NCI-H460 (cell line): ENCODE results near the gene ARMC9. TPM values are rescaled to one million over a fixed set of nuclear protein-coding genes. Genes with fewer than 3 reads are reported as not detected.
"Not testable (repeated sequence)": the region's sequence is repeated elsewhere in the genome, so short reads cannot be mapped to it uniquely, and the experiment has no call there.

Source experiments
- DNase-seq: peaks from one replicate; pipeline ENCODE4 v3.0.0-alpha.2; 2016; ENCODE audit warnings: low read depth; ENCODE audit errors: extremely low read depth
- total RNA-seq: library from RNA; depleted of rRNA; stranded (reverse); fragments of >200 nt; shearing (Covaris generic); gene quantifications from 2 replicates; pipeline ENCODE4 v1.2.3, GENCODE V29; 2014

Gene ARMC9
- total RNA-seq, 1 experiment from 2014 or later, result 8.9 TPM

DNA sequence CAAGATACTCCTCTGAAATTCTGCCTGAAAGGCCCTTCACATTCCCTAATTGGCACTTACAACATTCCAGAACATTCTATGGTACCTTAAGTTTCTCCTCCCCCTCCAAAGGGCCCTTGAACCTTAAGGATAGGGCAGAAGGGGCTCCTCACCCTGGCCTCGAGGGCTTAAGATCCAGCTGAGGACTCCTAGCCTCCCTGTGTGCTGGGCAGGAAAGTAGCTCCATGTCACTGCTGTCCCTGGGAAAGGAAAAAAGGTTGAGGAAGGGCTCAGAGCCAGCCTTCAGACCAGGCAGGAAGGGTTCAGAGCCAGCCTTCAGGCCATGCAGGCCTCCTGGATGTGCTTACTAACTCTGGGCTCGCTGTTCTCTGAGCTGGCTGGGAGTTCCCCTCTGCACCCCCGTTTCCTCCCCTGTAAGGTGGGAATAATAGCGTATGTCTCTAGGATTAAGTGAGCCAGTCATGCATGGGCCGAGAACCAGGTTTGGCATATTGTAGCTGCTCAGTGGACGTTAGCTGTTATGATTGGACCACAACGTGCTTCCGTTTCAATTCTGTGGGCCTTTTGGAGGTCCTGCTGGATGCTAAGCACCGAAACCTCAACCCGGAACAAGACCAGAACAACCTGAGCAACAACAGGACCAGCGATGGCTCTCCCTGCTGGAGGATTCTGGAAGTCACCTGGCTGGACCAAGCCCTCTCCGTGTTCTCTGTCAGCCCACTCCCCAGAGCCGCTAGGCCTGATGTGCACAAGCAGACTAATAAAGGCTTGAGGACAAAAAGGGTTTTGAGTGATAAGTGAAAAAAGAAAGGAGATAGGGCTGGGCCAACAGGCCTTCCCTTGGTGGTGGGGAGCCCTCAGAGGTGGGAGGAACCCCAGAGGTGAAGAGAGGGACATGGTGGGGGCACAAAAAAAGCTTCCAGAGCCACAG, 196.0 kb downstream of the ARMC9 start:
- DNase-seq, result no peak

DNA sequence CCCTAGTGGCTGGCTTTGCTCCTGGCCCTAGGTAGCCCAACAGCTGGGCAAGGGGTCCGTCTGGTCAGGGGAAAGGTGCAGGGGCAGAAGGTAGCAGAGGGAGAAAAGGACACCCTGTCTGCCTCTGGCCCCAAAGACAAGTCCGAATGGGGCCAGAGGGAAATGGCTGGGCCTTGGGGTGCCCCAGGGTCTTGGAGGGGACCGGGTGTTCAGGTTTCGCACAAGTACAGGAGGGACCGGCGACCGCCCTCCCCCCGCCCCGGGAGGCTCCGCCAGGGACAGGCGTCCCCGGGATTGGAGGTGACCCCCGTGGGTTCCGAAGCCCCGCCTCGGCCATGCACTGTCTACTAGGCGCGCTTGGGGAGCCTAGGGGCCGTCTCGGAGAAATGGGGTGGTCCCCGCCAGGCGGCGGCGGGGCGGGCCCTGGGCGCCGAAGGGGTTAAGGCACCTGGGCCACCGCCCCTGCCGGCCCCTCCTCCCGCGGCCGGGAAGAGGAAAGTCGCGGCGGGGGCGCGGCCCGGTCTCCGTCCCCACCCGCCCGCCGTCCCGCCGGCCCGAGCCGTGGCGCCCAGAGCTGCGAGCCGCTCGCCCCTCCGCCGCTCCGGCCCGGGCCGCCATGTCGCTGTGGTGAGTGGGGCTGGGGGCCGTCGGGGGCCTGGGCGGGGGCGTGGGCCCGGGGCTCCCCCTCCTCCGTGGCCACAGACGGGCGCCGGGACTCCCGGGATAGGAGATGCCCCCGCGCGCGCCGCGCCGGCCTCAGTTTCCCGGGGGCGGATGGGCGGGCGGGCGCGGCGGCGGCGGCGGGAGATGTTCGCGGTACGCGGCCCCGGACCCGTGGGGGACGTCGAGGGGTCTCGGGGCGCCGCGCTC, 197.0 kb downstream of the ARMC9 start, which contains the start of gene B3GNT7:
Gene B3GNT7 (plus strand): TSS at position 523 of the 870 bp plus-strand sequence. CDS start 94 bp downstream, at position 617.
- no peak for DNase-seq

DNA sequence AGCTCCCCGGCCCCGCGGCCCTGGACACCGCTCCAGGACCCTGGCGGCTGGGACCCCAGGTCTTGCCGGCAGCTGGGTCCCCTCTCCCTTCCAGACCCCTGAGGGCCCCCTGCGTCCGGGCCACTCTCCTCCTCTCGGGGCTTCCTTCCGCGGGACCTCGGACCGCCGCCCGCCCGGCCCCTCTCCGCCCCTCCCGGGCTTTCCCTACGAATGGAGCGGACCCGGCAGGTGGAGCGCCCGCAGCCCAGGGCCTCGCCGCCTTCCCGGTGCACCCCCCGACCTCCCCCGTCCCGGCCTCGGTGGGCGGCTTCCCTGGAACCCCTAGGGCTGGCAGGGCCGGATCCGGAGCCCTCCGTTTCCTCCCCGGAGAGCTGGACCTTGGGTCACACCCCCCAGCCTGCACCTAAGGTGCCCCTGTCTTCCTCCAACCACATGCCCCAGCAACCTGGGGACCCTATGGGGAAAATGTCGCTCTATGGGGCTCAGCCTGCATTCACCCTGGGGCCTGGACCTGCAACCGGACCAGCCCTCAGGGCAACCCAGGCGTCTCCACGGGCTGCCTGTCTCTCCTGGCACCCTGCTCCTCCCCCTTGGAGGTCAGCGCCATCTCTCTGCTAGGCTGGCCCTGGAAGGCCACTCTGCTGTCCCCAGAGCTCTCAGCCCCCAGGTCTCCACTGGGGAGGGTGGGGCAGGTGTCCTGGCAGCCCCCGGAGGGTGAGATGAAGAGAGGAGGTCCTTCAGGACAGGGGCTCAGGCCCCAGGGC, 197.8 kb downstream of the ARMC9 start:
- DNase-seq, result no peak

DNA sequence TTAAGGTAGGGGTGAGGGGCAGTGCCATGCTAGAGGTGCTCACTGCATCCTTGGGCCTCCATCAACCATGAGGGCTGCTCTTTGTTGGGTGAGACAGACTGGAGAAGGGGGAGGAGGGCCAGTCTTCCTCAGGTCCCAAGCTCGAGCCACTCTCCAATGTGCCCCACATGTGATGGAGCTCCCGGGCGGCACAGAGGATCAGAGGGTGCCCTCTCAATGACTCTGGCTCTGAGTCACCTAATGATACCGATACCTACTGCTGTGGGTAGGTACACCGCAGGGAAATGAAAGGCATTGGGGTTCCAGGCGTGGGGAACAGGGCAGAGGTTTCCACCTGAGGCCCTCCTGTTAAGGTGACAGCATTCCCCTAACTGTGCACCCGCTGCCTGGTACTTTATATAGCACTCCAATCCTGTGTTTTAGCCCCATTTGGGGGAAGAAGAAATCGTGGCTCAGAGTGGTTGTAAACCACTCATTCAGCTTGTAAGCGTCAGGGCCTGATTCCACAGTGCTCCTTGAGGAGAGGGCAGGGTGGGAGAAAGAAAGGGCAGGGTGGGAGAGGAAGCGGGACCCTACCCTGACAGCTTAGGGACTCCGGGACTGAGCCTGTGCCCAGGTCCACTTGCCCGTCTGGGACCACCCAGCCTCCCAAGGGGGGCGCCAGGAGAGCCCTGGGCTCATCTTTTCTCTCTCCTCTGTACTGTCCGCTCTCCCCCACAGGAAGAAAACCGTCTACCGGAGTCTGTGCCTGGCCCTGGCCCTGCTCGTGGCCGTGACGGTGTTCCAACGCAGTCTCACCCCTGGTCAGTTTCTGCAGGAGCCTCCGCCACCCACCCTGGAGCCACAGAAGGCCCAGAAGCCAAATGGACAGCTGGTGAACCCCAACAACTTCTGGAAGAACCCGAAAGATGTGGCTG, 198.8 kb downstream of the ARMC9 start:
- no peak for DNase-seq

DNA sequence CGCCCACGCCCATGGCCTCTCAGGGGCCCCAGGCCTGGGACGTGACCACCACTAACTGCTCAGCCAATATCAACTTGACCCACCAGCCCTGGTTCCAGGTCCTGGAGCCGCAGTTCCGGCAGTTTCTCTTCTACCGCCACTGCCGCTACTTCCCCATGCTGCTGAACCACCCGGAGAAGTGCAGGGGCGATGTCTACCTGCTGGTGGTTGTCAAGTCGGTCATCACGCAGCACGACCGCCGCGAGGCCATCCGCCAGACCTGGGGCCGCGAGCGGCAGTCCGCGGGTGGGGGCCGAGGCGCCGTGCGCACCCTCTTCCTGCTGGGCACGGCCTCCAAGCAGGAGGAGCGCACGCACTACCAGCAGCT, 199.5 kb downstream of the ARMC9 start:
- no peak for DNase-seq

DNA sequence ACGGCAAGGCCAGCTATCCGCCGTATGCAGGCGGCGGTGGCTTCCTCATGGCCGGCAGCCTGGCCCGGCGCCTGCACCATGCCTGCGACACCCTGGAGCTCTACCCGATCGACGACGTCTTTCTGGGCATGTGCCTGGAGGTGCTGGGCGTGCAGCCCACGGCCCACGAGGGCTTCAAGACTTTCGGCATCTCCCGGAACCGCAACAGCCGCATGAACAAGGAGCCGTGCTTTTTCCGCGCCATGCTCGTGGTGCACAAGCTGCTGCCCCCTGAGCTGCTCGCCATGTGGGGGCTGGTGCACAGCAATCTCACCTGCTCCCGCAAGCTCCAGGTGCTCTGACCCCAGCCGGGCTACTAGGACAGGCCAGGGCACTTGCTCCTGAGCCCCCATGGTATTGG, 200.2 kb downstream of the ARMC9 start:
- no peak for DNase-seq

DNA sequence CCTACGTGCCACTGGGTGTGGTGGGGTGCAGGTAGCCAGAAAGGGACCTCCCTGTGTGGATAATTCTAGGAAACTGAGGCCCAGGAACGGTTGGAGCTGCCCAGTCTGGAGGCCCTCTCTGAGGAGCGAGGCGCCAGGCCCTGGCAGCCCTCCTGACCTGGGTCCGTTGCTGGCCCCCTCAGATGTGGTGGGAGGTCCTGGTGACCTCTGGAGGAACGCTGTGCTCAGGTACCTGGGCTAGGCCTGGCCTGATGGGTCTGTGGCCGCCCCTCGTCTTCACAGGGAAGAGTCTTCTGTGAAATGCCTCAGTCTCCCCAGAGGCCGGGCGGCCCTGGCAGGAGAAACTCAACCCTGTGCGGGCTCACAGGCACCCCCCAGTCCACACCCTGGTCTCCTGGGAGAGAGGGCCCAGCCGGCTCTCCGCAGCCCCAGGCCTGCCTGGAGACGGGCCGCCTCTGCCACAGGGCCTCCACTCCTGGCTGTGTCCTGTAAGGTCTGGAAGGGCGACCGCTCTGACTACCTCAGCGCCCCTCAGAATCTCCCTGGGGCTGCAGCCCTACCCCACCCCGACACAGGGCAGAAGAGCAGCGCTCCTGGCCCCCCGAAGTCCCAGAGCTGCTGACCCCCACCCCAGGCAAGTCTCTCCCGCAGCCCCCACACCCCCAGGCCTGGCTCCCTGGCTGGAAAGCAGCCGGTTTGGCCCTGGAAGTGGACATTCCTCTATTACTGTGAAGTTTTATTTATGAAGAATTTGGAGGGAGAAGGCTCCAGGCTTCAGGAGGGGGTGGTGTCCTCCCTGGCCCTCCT, 200.8 kb downstream of the ARMC9 start:
- DNase-seq, result no peak

DNA sequence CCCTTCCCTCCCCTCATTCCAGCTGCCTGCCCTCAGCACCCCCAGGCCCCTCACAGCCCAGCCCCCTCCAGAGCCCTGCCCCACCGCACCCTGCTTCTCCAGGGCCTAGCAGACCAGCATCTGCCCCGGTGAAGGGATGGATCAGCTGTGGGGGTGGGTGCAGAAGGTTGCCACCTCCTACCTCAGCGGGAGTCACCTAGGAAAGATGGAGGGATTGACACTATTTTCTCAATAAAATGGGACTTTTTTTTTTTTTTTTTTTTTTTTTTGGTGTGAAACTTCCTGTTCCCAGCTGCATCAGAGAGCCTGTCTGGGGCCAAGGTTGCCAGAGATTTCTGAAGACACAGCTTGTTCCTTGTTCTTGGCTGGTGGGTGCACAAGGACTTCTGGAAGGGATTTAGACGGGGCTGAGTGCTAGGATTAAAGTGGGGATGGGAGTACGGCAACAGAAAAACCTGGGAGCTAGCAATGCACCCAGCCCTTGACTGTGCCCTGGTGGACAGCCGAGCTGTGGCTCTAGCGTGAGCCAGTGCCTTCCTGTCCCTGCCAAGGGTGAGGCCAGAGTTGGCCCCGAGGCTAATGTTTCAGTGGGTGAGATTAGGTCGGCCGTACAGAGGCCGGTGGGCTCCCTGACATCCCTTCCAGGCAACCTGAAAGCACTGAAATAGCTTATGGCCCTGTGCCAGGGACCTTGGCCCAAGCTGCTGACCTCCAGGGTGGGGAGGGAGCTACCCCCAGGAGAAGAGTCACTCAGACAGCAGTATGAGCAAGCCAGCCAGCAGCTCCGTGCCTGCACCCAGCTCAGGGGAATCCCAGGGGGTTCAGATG, 201.6 kb downstream of the ARMC9 start:
- DNase-seq, result no peak

DNA sequence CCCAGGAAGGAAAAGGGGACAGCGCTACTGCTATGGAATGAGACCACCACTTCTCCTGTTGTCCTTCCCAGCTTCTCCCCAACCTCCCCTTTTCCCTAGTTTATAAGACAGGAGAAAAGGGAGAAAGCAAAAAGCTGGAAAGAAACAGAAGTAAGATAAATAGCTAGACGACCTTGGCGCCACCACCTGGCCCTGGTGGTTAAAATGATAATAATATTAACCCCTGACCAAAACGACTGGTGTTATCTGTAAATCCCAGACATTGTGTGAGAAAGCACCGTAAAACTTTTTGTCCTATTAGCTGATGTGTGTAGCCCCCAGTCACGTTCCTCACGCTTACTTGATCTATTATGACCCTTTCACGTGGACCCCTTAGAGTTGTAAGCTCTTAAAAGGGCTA, 202.2 kb downstream of the ARMC9 start:
- not testable (repeated sequence) for DNase-seq

DNA sequence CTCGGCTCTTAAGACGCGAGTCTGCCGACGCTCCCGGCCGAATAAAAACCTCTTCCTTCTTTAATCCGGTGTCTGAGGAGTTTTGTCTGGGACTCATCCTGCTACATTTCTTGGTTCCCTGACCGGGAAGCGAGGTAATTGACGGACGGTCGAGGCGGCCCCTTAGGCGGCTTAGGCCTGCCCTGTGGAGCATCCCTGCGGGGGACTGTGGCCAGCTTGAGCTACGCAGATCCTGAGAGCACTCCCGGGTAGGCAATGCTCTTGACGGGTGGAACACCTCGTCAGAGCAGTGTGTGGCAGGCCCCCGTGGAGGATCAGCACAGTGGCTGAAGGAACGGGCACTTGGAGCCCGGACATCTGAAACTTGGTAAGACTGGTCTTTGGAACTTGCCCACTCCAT, 202.7 kb downstream of the ARMC9 start:
- not testable (repeated sequence) for DNase-seq

DNA sequence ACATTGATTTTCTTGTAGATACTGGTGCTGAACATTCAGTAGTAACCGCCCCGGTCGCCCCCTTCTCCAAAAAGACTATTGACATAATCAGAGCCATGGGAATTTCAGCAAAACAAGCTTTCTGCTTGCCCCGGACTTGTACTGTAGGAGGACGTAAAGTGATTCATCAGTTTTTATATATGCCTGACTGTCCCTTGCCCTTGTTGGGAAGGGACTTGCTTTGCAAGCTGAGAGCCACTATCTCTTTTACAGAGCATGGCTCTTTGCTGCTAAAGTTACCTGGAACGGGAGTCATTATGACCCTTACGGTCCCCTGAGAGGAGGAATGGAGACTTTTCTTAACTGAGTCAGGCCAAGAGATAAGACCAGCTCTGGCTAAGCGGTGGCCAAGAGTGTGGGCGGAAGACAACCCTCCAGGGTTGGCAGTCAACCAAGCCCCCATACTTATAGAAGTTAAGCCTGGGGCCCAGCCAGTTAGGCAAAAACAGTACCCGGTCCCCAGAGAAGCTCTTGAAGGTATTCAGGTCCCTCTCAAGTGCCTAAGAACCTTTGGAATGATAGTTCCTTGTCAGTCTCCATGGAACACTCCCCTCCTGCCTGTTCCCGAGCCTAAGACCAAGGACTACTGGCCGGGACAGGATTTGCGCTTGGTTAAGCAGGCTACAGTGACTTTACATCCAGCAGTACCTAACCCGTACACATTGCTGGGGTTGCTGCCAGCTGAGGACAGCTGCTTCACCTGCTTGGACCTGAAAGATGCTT, 205.2 kb downstream of the ARMC9 start:
- DNase-seq, result not testable (repeated sequence)

DNA sequence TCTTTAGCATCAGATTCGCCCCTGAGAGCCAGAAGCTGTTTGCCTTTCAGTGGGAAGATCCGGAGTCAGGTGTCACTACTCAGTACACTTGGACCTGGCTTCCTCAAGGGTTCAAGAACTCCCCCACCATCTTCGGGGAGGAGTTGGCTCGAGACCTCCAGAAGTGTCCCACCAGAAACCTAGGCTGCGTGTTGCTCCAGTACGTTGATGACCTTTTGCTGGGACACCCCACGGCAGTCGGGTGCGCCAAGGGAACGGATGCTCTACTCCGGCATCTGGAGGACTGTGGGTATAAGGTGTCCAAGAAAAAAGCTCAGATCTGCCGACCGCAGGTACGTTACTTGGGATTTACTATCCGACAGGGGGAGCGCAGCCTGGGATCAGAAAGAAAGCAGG, 205.8 kb downstream of the ARMC9 start:
- DNase-seq, result not testable (repeated sequence)

DNA sequence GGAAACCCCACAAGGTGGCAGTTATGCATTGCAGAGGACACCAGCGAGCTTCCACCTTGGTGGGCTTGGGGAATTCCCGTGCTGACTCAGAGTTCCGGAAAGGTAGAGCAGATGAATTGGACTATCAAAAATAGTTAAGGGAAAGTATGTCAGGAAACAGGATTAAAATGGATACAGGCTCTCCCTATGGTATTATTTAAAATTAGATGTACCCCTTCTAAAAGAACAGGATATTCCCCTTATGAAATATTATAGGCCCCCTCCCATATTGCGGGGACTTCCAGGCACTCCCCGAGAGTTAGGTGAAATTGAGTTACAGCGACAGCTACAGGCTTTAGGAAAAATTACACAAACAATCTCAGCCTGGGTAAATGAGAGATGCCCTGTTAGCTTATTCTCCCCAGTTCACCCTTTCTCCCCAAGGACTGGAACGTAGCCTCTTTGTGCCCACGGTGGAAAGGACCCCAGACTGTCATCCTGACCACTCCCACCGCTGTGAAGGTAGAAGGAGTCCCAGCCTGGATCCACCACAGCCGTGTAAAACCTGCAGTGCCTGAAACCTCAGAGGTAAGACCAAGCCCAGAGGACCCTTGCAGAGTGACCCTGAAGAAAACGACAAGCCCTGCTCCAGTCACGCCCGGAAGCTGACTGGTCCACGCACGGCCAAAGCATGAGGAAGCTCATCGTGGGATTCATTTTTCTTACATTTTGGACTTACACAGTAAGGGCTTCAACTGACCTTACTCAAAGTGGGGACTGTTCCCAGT, 207.4 kb downstream of the ARMC9 start:
- not testable (repeated sequence) for DNase-seq

DNA sequence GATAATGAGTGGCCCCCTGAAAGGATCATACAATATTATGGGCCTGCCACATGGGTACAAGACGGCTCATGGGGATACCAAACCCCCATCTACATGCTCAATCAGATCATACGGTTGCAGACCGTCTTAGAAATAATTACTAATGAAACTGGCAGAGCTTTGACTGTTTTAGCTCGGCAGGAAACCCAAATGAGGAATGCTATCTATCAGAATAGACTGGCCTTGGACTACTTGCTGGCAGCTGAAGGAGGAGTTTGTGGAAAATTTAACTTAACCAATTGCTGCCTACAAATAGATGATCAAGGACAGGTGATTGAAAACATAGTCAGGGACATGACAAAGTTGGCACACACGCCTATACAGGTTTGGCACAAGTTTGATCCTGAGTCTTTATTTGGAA, 209.3 kb downstream of the ARMC9 start:
- not testable (repeated sequence) for DNase-seq

DNA sequence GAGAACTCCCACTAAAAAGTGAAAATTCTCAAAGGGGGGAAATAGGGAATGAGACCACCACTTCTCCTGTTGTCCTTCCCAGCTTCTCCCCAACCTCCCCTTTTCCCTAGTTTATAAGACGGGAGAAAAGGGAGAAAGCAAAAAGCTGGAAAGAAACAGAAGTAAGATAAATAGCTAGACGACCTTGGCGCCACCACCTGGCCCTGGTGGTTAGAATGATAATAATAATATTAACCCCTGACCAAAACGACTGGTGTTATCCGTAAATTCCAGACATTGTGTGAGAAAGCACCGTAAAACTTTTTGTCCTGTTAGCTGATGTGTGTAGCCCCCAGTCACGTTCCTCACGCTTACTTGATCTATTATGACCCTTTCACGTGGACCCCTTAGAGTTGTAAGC, 209.9 kb downstream of the ARMC9 start:
- not testable (repeated sequence) for DNase-seq

DNA sequence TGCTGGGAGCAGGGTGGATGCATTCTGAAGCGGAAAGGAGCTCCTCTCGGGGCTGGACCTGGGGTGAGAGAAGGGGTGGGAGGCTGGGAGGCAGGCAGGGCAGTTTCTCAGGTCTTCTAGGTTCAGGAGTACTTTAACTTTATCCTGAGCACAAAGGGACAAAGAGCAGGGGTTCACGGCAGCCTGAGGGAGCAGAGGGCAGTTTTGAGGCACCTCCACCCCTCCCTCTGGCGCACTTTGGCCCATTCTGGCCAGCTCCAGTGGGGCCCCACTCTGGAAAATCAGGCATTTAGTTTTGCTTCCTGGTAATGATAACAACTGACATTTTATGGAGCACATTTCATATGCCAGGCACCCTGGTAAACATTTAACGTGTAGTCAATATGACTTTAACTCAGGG, 211.3 kb downstream of the ARMC9 start:
- no peak for DNase-seq
